GM18868 (cell line): Measurements from ENCODE around the gene OAS3.
"Not testable (repeated sequence)": the region's sequence is repeated elsewhere in the genome, so short reads cannot be mapped to it uniquely, and the experiment has no call there.

ENCODE experiments used
- ATAC-seq: cut with Tn5 transposase; IDR thresholded peaks from one replicate; pipeline ENCODE4 v1.9.1; 2021; ENCODE audit warnings: mild to moderate bottlenecking, moderate library complexity; ENCODE audit not compliant: unreplicated experiment

OAS3 gene

GRCh38 chr12:112937741-112938719 is at the start of gene OAS3:
Gene OAS3, plus strand, starts transcription at chr12:112938474. Its CDS starts 57 bp downstream, at chr12:112938531.
- ATAC-seq, result no peak

DNA sequence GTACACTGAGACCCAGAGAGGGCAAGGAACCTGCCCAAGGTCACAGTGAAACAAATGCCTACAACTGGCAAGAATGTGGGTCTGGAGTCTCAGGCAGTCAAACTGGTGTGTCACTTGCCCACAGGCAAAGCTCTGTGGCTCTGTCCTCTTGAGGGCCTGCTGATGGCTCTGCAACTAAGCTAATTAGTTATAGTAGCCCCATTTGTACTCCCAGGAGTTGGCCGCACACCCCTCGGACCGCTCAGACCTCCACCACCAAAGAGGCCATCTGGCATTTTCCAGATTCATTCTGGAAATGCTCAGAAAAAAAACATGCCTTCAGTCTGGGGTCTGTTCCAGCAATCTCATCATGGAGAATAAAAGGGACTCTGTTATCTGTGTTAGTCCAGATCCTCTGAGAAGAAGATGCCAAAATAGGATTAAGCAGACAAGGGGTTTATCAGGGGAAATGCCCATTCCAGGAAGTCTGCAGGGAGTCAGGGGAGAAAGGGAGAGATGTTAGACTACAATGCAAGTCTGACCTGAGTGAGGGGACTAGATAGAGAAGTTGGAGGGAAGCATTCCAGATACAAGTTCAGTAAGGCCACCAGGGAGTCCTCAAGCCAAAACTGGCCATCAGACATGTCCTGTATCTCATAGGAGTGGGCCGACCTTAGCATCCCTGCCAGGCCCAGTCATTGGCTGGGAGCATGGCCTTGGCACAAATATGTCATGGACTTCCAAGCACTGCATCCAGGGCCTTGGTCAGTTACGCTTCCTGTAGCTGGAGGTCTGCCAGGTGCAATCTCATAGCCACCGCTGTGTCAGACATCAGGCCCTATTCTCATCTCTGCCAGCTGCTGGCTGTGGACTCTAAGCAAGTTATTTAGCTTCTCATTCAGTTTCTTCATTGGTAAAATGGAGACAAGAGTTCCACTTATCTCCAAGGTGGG is 46.9 kb upstream of the OAS3 start:
- ATAC-seq, result no peak

DNA sequence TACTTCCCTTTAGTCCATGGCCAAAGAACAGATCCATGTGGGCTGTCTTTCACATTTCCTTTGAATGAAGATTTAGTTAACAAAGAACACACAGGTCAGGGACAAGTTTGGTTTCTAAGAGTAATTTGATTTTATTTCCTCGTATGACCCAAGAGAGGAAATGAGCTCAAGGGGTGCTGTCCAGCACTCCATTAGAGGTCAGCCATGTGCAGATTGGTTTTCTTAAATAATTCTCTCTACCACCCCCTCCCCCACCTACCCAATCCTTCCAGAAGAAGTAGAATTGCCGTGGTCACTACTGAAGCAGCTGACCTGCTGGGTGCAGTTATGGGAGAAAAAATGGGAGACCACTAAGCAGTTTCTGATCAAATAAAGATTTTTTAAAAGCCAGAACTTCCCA is 45.4 kb upstream of the OAS3 start:
- ATAC-seq, result no peak

DNA sequence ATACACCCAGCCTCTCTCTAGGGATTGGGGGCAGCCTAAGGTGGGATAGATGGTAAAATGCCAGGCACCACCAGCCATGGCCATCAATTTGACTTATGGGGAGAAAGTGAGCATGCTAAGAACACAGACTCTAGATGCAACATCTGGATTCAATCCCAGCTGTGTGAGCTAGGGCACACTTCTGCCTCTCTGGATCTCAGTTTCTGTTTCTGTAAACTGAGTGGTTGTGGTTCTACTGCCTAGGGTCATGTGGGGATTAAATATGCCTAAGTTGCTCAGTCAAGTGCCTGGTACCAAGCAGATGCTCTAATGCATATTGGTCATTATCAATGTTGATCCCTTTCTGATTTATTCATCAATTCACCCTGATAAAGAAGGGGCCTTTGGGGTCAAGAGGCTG is 44.1 kb upstream of the OAS3 start:
- no peak for ATAC-seq

DNA sequence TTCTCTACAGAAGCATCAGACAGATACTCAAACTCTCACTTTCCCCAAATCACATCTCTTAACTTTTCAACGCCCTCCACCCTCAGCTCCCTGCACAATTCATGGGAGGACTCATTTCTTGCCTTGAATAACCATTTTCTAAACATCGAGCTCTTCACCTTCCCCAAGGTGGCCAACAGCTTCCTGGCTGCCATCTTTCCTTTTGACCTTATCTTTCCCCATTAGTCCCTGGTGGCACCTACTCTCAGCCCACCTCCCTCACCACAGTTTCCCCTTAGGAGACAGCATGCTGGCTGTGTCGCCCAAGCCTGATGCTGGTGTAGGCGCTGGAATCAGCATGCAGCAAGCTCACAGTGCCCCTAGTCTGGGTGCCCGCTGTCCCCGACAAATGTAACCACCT is 39.9 kb upstream of the OAS3 start:
- no peak for ATAC-seq

DNA sequence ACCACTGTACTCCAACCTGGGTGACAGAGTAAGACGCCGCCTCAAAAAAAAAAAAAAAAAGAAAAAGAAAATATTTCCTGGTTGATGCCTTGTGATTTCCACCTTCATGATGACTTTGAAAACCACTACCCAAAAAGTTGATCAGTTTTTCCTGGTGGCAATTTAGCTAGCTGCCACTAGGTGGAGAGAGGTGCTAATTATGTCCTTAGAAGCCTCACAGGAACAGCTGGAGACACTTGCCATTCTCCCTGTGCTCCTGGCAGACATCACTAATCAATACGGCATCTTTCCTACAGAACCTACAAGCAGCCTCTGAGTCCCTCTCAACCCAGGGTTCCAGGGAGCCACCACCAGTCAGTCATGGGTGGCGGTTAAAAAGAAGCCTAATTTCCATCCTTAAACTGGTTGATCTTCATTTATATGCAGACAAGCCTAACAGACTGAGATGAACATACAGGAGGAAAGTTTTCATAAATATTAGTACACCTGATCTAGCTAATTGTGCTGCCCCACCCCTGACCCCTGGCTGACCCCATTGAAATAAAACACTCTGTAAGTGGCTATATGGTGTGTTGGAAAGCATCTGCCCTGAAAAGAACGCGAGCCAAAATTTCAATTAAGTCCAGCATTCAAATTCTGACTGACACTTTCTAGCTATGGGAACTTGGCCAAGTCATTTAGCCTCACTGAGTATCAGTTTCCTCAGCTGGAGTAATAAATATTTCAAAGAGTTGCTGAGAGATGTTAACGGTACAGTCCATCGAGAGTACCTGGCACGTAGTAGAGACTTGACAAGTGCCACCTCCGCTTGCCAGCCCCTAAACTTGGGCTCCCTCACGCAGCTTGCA is 37.8 kb upstream of the OAS3 start:
- ATAC-seq, result no peak

- no peak for ATAC-seq
Measured at GRCh38 chr12:112901271-112901670, 37.0 kb upstream of the OAS3 start.

- ATAC-seq, result no peak
Measured at GRCh38 chr12:112904571-112904970, 33.7 kb upstream of the OAS3 start.

GRCh38 chr12:112905451-112906089 is 32.7 kb upstream of the OAS3 start:
- ATAC-seq, result no peak

DNA sequence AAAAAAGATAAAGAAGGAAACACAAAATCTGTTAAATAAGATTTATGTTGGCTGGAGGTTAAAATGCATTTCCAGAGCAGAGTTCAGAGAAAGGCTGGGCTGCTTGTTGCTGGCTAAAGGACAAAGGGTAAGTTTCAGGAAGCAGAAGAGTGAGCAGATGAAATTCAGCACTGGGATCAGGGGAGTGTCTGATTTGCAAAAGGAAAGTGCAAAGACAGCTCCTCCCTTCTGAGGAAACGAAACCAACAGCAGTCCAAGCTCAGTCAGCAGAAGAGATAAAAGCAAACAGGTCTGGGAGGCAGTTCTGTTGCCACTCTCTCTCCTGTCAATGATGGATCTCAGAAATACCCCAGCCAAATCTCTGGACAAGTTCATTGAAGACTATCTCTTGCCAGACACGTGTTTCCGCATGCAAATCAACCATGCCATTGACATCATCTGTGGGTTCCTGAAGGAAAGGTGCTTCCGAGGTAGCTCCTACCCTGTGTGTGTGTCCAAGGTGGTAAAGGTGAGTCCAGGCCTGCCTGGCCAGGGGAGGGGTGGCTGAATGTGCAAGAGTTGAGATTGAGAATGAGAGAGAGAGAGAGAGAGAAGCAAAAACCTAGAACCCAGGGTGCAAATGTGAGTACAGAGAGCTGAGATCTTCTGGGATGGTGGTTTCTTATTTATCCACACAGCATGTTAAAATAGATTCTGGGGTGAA is 31.4 kb upstream of the OAS3 start, which contains the start of gene OAS1:
OAS1 (plus strand) TSS at position 251 of the 703 bp plus-strand sequence; CDS start at position 329, 78 bp downstream.
- peak; percentile 76 for ATAC-seq

DNA sequence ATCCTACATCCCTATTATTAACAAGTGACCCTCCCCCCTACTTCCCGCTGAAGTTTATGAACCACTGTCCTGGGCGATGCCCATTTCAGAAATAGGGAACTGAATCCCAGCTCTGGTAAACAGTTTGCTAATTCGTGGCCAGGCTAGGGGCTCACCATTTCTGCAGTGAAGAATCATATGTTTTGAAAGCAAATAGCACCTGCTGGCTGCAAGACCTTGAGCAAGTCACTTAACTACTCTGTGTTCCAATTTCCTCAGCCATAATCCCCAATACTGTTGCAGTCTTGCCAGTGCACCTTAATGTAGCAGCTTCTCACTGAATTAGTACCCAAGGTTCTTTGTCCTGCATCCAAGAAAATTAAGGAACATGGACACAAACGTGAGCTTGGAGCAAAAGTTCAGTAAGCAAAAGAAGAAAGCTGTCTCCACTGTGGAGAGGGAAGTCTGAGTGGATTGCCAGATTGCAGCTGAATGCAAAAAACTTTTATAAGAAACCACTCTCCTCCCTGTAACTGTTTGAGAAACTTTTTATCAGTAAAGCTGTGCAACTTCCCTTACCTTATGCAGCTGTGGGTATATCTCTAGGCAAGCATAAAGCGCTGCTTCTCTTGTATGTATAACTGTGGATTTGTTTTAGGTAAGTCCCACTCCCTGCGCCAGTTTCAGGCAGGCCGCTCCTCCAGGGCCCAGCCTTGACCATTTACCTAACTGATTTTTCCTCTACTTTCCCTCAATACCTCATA is 30.7 kb upstream of the OAS3 start:
- ATAC-seq, result peak; percentile 55

GRCh38 chr12:112908548-112908947 is 29.7 kb upstream of the OAS3 start:
- ATAC-seq, result no peak

- no peak for ATAC-seq
Measured at GRCh38 chr12:112909693-112910092, 28.6 kb upstream of the OAS3 start.

DNA sequence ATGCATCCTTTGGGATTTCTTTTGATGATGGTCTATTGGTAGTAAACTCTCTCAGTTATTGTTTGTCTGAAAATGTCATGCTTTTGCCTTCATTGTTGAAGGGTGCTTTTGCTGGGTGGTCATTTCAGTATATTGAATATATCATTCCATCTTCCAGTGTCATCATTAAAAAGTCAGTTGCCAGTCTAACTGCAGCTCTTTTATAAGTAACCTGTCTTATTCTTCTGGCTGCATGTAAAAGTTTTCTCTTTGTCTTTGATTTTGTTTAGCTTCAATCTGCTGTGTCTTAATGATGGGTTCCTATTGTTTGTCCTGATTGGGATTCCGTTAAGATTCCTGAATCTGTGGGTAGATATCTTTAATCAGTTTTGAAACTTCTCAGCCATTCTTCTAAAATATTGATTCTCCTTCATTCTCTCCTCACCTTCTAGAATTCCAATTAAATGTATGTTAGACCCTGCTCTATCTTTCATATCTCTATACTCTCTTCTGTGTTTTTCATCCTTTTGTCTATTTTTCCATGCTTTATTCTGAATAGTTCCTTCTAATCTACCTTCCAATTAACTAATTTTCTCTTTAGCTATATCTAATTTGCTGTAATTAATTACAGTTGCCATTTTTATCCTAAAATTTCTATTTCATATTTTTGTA is 25.1 kb upstream of the OAS3 start:
- no peak for ATAC-seq

GRCh38 chr12:112913888-112914287 is 24.4 kb upstream of the OAS3 start:
- ATAC-seq, result not testable (repeated sequence)

DNA sequence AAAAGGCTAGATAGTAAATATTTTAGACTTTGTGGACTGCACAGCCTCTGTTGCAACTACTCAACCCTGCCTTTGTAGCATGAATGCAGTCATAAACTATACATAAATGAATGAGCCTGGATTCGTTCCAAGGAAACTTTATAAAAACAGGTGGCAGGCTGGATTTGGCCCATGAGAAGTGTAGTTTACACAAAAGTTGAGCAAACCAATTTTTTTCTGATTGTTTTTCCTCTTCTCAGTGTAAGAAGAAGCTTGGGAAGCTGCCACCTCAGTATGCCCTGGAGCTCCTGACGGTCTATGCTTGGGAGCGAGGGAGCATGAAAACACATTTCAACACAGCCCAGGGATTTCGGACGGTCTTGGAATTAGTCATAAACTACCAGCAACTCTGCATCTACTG is 22.0 kb upstream of the OAS3 start:
- ATAC-seq, result no peak

DNA sequence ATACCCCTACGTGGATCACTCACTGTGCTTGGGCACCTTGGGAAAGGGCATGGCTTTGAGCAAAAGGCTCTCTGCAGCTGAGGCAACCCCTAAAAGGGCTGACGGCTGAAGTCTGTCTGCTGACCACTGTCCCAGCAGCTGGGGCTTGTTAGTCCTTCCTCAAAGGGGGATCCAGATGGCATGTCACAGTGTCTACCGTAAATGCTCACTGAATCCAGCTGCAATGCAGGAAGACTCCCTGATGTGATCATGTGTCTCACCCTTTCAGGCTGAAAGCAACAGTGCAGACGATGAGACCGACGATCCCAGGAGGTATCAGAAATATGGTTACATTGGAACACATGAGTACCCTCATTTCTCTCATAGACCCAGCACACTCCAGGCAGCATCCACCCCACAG is 19.2 kb upstream of the OAS3 start:
- ATAC-seq, result no peak

DNA sequence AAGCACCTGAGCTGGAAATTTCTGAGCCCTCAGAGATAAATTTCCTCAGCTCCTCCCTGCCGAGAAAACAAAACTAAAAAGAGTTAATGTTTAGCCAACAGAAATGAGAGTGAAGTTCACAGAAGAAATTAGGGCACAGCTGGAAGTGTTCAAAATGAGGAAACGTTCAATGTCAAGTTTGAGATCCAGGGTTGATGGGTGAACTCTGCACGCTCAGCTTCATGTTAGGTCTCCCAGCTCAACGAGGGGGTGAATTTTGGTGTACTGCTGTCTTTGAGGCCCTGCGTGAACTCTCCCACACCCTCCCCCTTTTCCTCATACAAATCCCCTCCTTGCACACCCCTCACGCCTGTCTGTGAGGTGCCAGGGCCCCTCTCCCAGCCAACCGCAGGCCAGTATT is 13.3 kb upstream of the OAS3 start:
- ATAC-seq, result no peak
